ENCODE data around the gene LRP1. TPM values are rescaled to one million over a fixed set of nuclear protein-coding genes. Genes with fewer than 3 reads are reported as not detected.

LRP1 gene
- total and polyA plus RNA-seq, 2 of the 4 experiments (the other 2 are of a cell fraction), result 73.1 to 142 TPM

DNA sequence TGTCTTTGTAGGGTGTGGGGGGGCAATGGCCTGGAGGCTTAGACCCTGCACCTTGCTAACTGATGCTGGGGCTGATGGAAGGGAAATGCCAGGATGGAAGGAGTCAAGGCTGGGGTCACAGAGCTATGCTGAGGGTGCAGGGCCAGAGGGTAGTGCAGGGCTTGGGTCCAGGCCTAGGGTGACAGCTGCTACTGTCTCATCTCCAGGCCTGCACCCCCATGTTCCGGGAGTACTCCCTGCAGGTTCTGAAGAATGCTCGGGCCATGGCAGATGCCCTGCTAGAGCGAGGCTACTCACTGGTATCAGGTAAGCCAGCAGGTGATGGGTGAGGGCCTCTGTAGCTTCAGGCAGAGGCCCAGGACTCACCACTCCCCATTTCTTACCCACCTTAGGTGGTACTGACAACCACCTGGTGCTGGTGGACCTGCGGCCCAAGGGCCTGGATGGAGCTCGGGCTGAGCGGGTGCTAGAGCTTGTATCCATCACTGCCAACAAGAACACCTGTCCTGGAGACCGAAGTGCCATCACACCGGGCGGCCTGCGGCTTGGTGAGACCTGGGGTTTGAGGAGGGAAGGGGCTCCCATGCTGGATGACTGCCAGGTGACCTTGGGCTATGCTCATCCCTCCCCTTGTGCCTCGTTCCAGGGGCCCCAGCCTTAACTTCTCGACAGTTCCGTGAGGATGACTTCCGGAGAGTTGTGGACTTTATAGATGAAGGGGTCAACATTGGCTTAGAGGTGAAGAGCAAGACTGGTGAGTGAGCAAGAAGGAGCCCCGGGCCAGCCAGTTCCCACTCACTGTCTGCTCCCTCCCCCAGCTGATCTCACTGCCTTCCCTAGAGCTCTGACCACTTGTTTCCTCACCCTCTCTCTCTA, 105.3 kb downstream of the LRP1 start:
- H3K9me3 ChIP-seq (ENCODE audit: control insufficient read depth, insufficient read depth, low read length), result no peaks in the 10 kb centered on the region
- H3K4ac ChIP-seq (ENCODE audit: low read depth, low read length), result no peak overlapping the region
- no peaks in the 10 kb centered on the region for H3K27me3 ChIP-seq (ENCODE audit: control insufficient read depth, insufficient read depth, low read length)
- no peak overlapping the region for H3K4me2 ChIP-seq (ENCODE audit: low read depth, low read length)
- peaks cover 45% of the 10 kb centered on the region for H3K36me3 ChIP-seq (ENCODE audit: control insufficient read depth, insufficient read depth, low read length)
- no peak overlapping the region for H2AFZ ChIP-seq (replicated peaks; ENCODE audit: low read length, poor library complexity)
- TF ChIP-seq MAZ (IDR thresholded peaks at IDR 0.05; ENCODE audit: borderline replicate concordance, low read depth, low read length) (peak; percentile 31; the same call in 1 of the 2 replicates), FOS (IDR thresholded peaks at IDR 0.05; ENCODE audit: low read depth, low read length) (no peak)
- intact Hi-C loops (cut with micrococcal nuclease) (no loop called here), in situ Hi-C loops (cut with MboI; ENCODE audit: low sequenced_read_pairs) (no loop called here), dilution Hi-C loops (cut with HindIII; ENCODE audit: low sequenced_read_pairs, unreplicated experiment) (no loop called here)
- H2BK20ac ChIP-seq (ENCODE audit: low read depth, low read length), result no peak overlapping the region
- no peak overlapping the region for H2AK9ac ChIP-seq (replicated peaks; ENCODE audit: low read depth, low read length, poor library complexity)
- DNase-seq (peak; percentile 85), ATAC-seq (ENCODE audit: low read depth) (no peak)
- peaks cover 14% of the 10 kb centered on the region for H3K4me1 ChIP-seq (ENCODE audit: control insufficient read depth, insufficient read depth, low read length)
- H3K4me3 ChIP-seq (ENCODE audit: insufficient read depth, low read depth, low read length), result no peak overlapping the region
- no peak overlapping the region for H3K56ac ChIP-seq (ENCODE audit: extremely low read depth, insufficient read depth, low read length)
- H2BK120ac ChIP-seq (ENCODE audit: low read depth, low read length), result no peak overlapping the region
- H3K9me1 ChIP-seq (ENCODE audit: insufficient read depth, low read length), result peaks cover 17% of the 10 kb centered on the region
- no peak overlapping the region for H4K91ac ChIP-seq (ENCODE audit: insufficient read depth, low read depth, low read length)
- no peak overlapping the region for H3K27ac ChIP-seq (ENCODE audit: insufficient read depth, low read length)
- H3K18ac ChIP-seq (ENCODE audit: low read depth, low read length), result no peak overlapping the region
- no peak overlapping the region for H2AK5ac ChIP-seq (ENCODE audit: low read depth, low read length)
- H4K20me1 ChIP-seq (ENCODE audit: insufficient read depth, low read length), result peaks cover 44% of the 10 kb centered on the region
- H4K5ac ChIP-seq (ENCODE audit: low read depth, low read length), result no peak overlapping the region
- no peak overlapping the region for H2BK5ac ChIP-seq (ENCODE audit: low read depth, low read length, poor library complexity, severe bottlenecking)
- POLR2A ChIA-PET (ENCODE audit: unreplicated experiment), result no interaction called here
- peak overlapping the region; percentile 23; the same call in 1 of the 2 replicates for H3K14ac ChIP-seq (replicated peaks; ENCODE audit: low read depth, low read length)
- H3K23ac ChIP-seq (ENCODE audit: low read depth, low read length), result no peak overlapping the region
- H2BK15ac ChIP-seq (ENCODE audit: low read depth, low read length), result no peak overlapping the region
- no peak overlapping the region for H4K8ac ChIP-seq (ENCODE audit: low read depth in 2 of 2, low read length in 2 of 2)
- BruUV-seq (replicated peaks), result TSS peak; percentile 71
- peaks cover 29 to 53% of the 10 kb centered on the region in 2 experiments for H3K79me1 ChIP-seq (ENCODE audit: low read depth in 1 of 2, low read length in 2 of 2)
- H3K9ac ChIP-seq (ENCODE audit: low read depth, low read length), result no peak overlapping the region
- CTCF ChIA-PET, result no interaction called here
- 100% methylated on average over 1 of the region's 15 CpGs; no CpG with 5 or more reads in 1 of the 2 experiments for WGBS, 2 experiments (ENCODE audit: extremely low coverage in 2 of 2, insufficient read length in 1 of 2)

Data from IMR-90 (cell line).